NCI-H345 (cell line): ENCODE measurements around the gene CD99.
"Not testable (repeated sequence)": the region's sequence is repeated elsewhere in the genome, so short reads cannot be mapped to it uniquely, and the experiment has no call there.

Source experiments
- DNase-seq: peaks from one replicate; lab custom pipeline; 2025; lab: John Stamatoyannopoulos, UW

Gene CD99

DNA sequence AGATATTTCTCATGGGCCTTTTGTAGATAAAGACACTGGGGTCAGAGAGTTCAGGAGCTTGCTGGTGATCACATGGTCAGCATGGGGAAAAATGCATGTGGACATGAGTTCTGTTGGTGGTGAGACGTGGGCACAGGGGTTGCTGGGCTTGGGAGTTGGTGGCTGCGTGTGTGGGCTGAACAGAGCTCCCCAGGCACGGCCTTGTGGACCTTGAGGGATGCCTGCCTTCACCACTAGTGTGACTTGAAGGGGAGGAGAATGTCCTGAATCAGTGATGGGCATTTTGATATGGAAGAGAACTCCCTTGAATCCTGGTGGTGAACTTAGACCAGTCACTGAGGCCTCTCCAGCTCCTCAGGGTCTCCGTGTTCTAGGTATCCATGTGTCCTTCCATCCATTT is 8.9 kb downstream of the CD99 start:
- no peak for DNase-seq

DNA sequence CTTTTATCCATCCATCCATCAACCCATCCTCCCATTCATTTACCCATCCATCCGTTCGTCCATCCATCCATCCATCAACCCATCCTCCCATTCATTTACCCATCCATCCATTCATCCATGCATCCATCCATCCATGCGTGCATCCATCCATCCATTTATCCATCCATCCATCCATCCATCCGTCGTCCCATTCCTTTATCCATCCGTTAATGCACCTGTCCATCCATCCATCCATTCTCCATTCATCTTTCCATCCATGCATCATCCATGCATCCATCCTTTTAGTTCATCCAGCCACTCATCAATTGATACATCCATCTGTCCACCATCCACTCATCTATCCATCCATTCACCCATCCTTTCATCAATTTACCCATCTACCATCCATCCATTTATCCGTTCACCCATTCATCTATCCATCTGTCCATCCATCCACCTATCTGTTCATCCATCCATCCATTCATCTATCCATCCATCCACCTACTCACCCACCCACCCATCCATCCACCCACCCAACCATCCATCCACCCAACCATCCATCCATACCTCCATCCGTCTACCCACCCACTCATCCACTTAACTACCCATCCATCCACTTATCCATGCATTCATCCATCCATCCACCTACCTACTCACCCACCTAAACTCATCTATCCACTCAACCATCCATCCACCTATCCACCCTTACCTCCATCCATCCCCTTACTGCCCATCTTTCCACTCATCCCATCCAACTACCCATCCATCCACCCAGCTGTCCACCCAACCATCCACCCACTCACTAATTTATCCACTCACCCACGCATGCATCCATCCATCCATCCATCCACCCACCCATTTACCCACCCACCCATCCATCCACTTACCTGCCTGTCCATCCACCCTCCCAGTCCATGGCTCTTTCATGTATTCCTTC is 9.6 kb downstream of the CD99 start:
- DNase-seq: no peak

DNA sequence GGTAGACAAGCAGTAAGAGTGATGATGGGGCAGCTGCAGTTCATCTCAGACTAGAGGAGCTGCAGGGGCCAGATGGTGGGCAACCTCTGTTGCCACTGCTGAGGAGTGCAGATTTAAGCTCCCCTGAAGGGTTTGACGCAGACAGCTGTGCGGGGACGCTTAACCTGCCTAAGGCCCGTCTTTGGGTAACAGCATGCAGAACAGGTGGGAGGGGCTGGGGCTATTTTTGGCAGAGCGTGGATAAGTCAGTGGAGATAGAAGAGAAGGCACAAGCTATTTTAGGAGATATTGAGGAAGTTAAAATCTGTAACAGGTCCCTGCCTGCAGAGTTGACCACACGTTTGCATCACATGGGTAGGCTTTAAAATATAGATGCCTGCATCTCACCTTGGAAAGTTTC is 10.5 kb downstream of the CD99 start:
- no peak for DNase-seq

DNA sequence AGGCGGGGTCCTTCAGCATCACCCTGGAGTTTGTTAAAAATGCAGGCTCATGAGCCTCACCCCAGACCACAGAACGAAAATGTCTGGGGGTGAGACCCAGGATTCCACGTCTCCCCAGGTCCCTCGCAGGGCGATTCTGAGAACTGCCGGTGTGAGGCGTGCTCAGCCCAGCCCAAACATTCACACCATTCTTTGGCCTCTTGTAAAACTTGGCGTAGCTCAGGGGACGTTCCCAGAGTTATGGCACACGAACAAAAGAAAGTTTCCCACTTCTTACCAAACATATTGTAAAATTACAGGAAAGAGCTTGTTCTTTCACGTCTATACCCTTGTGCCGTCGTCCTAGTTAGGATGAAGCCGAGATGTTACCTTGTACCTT is 12.9 kb downstream of the CD99 start:
- DNase-seq: no peak

DNA sequence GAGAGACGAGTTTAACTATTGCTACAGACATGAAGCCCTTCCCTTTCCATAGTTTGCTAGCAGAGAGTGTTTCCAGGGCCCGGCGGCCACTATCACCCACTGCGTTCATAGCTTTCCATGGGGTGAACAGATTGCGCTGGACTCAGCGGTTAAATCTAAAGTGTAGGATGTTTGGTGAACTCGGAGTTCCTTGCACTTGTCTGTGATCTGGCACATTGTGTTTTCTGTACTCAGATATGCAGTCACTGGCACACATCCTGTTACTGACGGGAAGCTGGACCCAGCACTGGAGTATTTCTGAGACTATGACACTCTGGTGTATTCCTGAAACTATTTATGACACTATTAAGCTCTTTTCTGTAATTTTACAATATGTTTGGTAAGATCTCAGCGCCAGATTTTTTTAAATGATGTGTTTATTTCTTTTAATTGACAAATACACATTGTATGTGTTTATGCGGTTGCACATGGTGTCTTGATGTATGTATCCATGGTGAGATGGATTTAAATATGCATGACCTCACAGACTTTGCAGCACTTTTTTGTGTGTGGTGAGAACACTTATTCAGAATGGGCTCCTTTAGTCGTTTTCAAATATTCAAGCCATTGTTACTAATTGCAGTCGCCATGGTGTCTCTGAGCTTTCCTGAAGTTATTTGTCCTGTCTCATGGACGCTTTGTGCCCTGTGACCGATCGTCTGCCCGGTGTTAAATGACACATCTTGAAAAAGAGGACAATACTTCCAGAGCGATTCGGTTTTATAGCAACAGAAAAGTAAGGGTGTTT is 14.1 kb downstream of the CD99 start:
- no peak for DNase-seq

DNA sequence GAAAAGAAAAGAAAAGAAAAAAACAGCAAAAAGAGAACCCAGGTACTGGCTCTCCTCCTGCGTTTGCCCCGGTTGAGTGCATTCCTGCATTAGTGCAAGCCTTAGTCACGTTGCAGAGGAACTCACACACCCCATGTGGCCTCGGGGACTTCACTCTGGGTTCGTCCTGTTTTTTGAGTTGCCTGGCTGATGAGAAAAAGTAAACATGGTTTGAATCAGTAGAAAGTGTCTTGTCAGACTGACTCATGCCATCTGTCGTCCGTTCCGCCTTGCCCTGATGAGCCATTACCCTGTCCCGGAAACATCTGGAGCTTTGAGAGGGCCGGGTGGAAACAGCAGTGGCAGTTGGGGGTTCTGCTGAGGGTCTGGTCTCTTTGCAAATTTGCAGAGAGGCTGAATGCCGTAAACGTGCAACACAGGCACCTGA is 16.3 kb downstream of the CD99 start:
- DNase-seq: no peak

DNA sequence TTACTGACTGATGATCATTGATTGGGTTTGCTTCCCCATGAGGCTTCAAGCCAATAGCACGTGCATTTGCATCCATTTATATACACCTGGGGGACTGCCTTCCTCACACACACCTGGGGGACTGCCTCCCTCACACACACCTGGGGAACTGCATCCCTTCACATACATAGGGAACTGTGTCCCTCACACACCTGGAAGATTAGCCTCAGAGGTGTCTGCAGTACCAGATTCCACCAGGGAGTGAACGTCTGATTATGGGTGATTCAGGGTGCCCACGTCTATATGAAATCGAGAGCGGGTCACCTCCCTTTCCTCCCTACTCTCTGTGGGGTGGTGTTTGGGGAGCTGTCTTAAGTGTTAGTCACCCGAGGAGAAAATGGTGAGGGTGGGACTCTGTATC is 16.9 kb downstream of the CD99 start:
- no peak for DNase-seq

DNA sequence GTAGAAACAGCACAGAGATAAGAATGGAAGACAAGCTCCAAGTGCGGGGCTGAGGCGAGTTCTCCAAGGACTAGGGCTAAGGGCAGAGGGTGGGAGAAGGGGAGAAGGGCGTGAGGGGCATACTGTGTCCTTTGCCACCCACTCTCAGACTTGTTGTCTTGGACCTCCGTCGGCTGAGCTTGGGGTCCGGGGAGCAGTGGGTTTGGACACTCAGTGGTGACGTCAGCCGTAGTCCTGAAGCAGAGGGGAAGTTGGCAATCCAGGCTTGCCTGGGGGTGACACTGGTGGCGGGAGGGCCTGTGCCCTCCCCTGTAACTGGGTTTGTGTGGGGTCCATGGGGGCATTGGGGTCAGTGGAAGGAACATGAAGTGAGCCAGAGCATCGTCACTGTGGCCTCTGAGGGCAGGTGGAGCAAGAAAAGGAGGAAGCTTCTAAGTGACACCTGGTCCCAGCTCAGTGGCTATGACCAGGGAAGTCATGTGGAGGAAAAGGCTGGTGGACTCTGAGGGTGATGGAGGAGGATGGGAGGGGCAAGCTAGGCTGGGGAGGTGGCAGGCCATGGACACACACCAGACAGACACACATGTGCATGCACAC is 17.6 kb downstream of the CD99 start:
- DNase-seq: no peak

DNA sequence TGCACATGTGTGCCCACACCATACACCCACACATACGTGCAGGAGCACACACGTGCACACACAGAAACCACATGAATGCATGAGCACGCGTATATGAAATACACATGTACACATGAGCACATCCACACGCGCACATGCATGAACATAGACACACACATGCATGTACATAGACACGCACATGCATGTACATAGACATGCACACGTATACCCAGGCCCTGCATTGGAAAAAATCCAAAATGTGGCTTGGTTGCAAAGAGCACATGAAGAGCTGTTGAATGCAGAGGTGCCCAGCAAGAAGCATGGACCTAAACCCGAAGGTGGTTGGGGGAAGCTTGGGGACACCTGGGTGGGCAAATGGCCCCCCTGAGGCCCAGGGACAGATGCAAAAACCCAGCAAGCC is 18.5 kb downstream of the CD99 start:
- DNase-seq: no peak

DNA sequence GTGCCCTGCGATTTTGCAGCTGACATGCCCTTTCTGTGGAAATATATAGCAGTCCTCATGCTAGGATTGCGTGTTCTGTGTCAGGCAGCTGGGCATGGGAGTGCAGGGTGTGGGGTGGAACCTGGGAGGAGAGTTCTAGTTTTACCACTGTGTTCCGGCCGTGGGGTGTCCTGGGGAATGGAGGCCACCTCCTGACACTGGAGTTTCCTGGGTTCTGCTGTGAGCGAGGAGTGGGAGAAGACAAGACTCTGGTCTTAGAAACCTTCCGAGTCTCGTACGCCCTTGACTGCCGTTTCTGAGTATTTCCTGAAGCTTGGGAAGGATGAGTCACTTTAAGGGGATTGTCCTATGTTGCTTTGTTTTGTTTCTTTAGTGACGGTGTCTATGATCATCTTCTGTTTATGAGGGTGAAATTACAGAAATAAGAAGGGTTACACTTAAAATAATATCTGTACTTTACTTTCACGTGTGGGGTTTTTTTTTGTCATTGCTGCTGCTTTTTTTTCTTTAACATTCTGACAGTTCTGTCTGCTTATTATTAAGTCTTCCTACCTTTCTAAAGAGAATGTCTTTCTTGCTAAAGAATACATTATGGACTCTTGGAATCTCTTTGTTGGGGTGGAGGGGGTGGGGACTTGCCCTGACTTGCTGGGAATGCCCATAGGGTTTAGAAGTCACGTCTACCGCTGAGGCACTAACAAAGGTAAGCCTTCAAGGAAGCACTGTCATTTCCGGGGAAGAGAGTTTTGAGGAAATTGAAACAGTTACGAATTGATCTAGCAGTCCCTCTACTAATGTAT is 19.1 kb downstream of the CD99 start:
- DNase-seq: no peak

DNA sequence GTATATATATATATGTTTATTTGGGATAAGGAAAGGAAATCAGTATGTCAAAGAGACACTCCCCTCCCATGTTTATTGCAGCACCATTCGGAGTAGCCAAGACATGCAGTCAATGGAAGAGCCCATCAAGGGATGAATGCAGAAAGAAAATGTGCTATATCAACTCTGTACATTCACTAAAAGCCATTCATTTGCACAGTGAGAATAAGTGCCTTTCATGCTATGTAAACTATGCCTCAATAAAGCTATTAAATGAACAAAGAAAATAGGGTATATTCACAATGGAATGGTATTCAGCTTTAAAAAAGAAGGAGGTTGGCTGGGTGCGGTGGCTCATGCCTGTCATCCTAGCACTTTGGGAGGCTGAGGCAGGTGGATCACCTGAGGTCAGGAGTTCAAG is 20.3 kb downstream of the CD99 start:
- no peak for DNase-seq

DNA sequence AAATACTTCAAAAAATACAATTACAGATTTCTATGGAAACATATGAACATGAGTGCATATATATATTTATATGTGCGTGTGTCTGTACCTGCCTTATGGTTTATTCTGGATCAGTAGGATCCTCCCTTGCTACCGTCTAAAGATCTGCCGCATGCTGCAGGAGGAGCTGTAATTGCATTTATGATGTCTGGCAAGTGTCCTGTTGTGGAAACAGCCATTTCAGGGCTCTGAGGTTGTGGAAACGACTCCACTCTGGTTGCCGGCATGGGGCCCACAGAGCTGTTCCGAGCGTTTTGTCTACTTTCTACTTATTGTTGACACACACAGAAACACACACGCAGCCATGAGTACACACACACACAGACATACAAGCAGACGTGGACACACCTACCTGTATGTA is 21.3 kb downstream of the CD99 start:
- no peak for DNase-seq

DNA sequence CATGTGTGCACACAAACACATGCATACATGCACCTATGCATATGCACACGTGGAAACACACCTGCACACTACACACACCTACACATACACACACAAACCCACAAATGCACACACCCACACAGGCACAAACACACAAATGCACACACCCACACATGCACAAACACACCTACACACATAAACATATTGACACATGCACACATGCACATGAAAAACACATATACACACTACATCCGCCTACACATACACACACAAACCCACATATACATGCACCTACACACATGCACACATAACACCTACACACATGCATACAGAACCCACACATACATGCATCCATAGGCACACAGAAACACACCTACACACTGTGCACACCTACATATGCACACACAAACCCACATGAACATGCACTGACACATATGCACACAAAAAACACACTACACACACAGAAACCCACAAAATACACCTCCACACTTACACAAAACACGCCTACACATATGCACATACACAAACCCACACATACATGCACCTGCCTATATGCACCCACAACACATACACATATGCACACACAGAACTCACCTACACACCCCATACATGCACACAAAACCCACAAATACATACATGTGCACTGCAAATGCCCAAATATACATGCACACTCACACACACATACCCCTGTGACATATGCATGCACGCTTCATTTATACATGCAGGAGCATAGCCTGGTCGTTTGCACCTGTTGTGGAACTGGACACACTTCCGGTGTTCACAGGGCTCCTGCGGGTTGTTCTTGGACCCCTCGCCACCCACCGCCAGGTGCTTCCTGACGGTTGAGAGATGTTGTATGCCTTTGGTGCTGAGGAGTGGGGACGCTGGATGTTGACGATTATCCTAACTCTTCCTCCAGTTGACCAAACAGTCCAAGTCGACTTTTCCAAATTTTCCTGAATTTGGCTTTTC is 22.1 kb downstream of the CD99 start:
- no peak for DNase-seq

DNA sequence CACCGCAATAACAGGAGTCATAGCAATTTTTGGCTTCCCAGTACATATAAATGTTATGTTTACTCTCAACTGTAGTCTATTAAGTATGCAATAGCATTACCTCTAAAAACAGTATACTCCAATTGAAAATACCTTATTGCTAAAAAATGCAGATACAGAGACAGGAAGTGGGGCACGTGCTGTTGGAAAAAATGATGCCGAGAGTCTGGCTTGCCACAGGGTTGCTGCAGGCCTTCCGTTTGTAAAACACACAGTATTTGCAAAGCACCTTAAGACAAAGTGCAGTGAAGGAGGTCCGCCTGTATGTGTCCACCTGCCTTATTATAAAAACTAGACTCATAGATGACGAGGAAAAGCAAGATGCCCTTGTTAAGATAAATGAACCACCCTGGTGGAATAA is 23.5 kb downstream of the CD99 start:
- no peak for DNase-seq

DNA sequence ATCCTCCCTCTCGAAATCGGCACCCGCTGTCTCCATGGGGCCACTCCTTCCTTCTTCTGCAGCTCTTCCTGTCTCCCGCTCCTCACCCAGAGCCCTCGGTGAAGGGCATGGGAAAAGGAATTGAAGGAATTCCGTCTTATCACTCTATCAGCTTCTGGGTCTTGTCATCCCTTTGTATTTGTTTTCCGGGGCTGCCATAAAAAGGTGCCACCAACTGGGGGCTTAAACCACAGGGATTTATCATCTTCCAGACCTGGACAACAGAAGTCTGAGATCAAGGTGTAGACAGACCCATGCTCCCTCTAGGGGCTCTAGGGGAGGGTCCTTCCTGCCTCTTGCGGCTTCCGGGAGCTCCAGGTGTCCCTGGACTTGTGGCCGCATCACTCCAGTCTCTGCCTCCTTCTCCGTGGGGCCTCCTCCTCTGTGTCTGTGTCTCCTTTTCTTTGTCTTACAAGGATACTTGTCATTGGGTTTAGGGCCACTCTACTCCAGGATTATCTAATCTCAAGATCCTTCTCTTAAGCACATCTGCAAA is 24.0 kb downstream of the CD99 start:
- no peak for DNase-seq

DNA sequence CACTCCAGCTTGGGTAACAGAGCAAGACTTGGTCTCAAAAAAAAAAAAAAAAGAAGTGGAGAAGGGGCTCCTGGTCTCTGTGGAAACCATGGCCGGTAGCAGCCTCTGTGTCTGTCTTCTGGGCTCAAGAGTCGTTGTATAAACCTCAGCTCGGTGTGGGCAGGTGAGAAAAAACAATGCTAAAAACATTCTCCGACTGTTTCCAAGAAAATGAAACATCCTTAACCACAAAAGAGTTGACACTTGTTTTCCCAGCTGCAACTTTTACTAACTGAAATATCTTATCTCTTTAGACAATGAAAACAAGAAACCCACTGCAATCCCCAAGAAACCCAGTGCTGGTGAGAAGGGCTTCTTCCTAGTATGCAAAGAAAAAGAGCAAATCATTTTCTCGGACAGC is 26.2 kb downstream of the CD99 start:
- DNase-seq: no peak

DNA sequence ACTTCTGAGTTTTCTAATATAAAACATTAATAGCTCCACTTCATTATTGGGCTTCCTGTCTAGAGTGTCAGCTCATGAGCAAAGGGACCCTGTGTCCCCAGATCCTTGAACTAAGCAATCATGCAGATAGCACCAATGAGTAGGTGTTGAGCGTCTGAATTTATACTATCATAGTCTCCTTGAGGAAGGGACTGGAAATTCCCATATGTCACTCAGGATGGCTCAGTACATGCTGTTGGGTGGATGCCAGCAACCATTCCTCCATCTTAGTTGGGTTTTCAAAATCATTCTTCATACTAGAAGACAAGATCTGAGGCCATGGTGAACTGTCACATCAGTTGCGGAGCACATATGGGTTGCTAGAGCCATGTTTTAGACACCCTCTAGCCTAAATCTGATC is 27.7 kb downstream of the CD99 start:
- no peak for DNase-seq

DNA sequence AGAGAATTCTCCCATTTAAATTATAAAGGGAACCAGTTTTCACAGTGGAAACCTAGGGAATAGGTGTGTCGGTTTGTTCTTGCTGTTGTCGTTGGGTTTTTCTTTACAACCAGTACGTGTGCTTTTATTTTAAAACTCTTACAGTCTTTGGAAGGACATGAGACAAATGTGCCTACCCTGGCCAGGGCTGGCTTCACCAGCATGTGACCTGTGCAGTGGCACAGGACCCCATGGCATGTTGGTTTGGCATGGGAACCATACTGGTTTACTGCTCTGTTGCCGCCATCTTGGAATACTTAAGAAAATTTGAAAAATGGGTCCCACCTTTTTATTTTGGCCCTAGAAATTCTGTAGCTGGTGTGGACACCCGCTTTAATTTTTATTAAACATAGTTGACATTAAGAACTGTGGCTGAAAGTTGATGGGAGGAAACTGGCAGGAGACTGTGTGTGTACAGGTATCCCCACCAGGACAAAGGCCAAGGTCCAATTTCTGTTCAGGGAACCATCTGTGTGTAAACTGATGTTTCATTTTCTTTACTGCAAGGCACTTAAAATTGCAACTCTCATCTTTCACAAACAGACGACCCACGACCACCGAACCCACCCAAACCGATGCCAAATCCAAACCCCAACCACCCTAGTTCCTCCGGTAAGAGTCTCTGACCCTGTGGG is 28.8 kb downstream of the CD99 start:
- no peak for DNase-seq

DNA sequence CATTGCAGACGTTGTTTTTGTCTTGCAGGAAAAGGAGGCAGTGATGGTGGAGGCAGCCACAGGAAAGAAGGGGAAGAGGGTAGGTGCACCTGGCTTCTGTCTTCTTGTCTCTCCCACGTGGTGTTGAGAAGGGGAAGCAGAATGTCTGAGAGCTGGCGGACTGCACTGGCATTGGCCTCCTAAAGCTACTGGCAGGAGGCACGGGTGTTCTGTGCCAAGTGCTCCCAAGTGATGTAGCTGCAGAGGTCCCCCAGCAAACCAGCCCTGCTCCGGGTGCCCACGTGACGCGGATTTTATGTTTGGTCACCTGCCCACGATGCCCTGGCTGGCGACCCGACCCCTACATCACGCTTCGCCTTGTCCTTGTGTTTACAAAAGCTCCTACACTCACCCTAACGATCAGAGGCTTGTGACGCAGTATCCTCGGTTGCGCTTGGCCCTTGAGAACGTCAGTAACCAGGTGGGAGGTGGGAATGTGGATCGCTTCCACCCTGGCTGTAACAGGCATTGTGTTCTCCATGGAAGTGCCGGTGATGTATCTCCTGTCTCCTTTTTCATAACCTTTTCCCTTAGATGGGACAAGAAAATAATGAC is 32.3 kb downstream of the CD99 start:
- no peak for DNase-seq

DNA sequence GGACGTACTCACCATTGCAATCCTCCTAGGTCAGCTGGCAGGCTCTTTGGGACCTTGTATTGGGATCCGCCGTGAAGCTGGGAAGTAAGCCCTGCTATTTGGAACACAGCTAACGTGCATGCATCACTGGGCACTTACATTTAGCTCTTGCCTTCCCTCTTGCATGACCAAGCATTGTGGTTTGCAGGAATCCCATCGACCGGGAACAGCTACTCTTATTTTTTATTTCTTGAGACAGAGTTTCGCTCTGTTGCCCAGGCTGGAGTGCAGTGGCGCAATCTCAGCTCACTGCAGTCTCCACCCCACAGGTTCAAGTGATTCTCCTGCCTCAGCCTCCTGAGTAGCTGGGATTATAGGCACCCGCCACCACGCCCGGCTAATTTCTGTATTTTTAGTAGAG is 36.2 kb downstream of the CD99 start:
- not testable (repeated sequence) for DNase-seq
